Central memory CD8-positive, alpha-beta T cell (primary cell): ENCODE measurements around the gene WFDC2.
"Not testable (repeated sequence)": the region's sequence is repeated elsewhere in the genome, so short reads cannot be mapped to it uniquely, and the experiment has no call there.

Experiments
- ATAC-seq: fragments of 150-1000 bp; cut with Tn5 transposase; replicated peaks from 2 replicates; pipeline ENCODE4 v1.10.0; 2022; ENCODE audit warnings: mild to moderate bottlenecking, moderate FRiP score, moderate number of reproducible peaks; ENCODE audit not compliant: poor library complexity, severe bottlenecking; ENCODE audit errors: extremely low read depth
- DNase-seq, 2 donors: peaks; one replicate each; pipeline ENCODE4 v3.0.0; 2021; ENCODE audit warnings: low spot score in 2 of 2
- H3K27ac Mint-ChIP-seq: one replicate; pipeline ENCODE4 v1.8.0; 2022; ENCODE audit warnings: low read depth, mild to moderate bottlenecking, moderate library complexity, mixed read lengths
- H3K27me3 Mint-ChIP-seq: one replicate; pipeline ENCODE4 v1.8.0; 2022; ENCODE audit warnings: mixed read lengths
- H3K36me3 Mint-ChIP-seq: one replicate; pipeline ENCODE4 v1.8.0; 2022; ENCODE audit warnings: mild to moderate bottlenecking, moderate library complexity, mixed read lengths; ENCODE audit not compliant: insufficient read depth
- H3K4me1 Mint-ChIP-seq: one replicate; pipeline ENCODE4 v1.8.0; 2022; ENCODE audit warnings: mixed read lengths
- H3K4me3 Mint-ChIP-seq: one replicate; pipeline ENCODE4 v1.8.0; 2022; ENCODE audit warnings: mild to moderate bottlenecking, moderate library complexity, mixed read lengths
- H3K9me3 Mint-ChIP-seq: one replicate; pipeline ENCODE4 v1.8.0; 2022; ENCODE audit warnings: mixed read lengths

The WFDC2 gene

DNA sequence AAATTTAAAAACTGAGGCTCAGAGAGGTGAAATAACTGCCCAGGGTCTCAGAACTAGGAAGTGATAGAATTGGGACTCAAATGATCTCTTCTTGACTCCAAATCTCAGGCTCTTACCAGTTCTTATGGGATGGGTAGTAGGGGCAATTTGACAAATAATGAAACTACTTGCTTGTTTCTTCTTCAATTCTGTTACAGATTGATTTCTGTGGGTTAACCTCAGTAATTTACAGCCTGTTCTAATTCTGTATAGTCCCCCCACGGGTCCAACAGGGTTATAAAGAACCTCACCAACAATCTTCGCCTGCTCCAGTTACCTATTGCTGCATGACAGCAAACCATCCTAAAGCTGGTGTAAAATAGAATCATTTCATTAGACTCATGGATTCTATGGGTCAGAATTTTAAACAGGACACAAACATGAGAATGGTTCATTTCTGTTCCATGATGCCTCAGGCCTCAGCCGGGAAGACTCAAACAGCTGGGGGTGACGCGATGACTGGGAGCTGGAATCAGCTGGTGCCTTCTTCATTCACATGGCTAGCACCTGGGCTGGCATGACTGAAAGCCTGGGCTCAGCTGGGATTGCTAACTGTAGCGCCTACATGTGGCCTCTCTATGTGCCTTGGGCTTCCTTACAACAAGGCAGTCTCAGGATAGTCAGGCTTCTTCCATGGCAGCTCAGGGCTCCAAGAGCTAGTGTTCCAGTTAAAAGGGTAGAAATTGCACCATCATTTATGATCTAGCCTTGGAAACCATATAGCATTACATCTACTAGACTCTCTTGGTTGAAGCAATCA, 6.6 kb upstream of the WFDC2 start:
- peaks cover 3% of the 10 kb centered on the region for H3K27me3 Mint-ChIP-seq
- ATAC-seq (no peak), DNase-seq (no peak)
- no peak overlapping the region for H3K27ac Mint-ChIP-seq
- no peaks in the 10 kb centered on the region for H3K36me3 Mint-ChIP-seq
- no peaks in the 10 kb centered on the region for H3K4me1 Mint-ChIP-seq
- H3K9me3 Mint-ChIP-seq = no peaks in the 10 kb centered on the region
- H3K4me3 Mint-ChIP-seq = no peak overlapping the region

DNA sequence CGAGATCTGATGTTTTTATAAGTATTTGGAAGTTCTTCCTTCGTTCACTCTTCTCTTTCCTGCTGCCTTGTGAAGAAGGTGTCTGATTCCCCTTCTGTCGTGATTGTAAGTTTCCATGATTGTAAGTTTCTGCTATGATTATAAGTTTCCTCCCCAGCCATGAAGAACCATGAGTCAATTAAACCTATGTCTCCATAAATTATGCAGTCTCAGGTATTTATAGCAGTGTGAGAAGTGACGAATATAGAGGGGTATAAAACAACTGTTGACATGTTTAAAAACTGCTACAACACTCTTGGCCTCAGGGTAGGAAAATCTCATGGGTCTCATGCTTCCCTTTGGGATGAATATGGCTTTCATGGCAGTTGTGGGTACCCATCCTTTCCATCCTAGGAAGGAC, 5.8 kb upstream of the WFDC2 start:
- no peak overlapping the region for H3K4me3 Mint-ChIP-seq
- no peak for DNase-seq

DNA sequence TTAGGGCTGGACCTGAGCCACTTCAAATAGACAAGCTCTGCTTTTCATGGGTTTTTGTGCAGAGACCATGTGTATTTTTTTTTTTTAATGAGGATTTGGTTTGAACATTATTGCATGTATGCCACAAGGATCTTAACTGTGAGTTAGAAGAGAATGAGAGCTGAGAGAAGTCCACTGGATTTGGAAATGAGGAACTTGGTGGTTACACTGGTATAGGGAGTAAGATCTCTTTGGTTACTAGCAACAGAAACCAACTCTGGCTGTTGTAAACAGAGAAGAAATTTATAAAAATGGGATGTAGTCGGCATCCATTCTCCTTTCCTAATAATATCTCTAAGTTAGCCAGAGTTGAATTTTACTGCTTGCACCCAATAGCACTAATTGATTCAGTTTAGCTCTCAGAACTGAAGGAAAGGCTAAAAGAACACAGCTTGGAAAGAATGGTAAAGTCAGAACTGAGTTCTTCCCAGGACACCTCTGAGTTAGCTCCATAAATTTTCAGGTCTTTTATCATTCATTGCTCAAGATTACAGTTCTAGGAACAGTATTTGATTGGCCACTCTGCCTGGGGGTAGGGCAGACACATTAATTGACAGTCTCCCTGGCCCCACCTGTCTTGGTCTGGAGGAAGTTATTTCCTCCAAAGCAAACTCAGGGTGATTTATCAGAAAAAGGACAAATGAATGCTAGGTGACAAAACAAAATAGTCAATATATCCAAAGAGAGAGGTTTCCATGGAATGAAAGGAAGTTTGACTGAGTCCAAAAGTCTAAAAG, 3.9 kb upstream of the WFDC2 start:
- Mint-ChIP-seq H3K36me3 (no peaks in the 10 kb centered on the region), H3K9me3 (no peaks in the 10 kb centered on the region), H3K27me3 (peaks cover 27% of the 10 kb centered on the region), H3K4me1 (no peaks in the 10 kb centered on the region), H3K27ac (no peak overlapping the region), H3K4me3 (no peak overlapping the region)
- DNase-seq (no peak), ATAC-seq (no peak)

More for the DNA sequence above, 5.8 kb upstream of the WFDC2 start:
- Mint-ChIP-seq H3K9me3 (no peaks in the 10 kb centered on the region), H3K27me3 (peaks cover 11% of the 10 kb centered on the region), H3K36me3 (no peaks in the 10 kb centered on the region), H3K27ac (no peak overlapping the region), H3K4me1 (no peaks in the 10 kb centered on the region)
- no peak for ATAC-seq

DNA sequence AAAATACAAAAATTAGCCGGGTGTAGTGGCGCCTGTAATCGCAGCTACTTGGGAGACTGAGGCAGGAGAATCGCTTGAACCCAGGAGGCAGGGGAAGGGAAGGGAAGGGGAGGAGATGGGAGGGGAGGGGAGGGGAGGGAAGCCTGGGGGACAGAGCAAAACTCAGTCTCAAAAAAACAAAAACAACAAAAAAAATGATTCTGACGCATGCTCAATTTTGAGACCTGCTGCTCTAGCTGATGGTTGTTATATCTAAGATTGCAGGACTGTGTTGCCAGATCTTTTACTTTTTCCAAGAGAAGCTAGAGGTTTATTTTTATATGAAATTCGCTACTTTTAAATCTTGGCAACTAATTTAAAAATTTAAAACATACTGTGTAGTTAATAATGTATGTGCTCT, 2.4 kb upstream of the WFDC2 start:
- no peak for DNase-seq

DNA sequence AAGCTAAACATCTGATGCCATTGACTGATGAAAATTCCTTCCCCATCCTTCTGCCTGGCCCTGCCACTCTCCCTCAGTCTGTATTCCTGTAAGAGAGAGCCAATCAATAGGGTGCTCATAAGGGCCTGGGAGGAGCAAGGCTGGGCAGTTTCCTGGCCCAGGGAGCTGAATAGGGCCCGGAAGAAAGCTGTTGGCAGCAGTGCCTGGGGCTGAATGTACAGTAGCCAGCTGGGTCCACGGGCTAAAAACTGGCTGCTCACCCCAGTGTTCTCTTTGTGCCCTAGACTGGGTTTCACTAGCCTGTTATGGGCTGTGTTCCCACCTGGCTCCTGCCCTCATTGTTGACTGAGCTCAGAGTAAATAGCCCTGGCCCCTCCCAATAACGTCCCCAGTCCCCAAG, 1.7 kb upstream of the WFDC2 start:
- Mint-ChIP-seq H3K9me3 (no peaks in the 10 kb centered on the region), H3K36me3 (no peaks in the 10 kb centered on the region), H3K4me3 (no peak overlapping the region), H3K4me1 (no peaks in the 10 kb centered on the region), H3K27ac (no peak overlapping the region), H3K27me3 (peaks cover 27% of the 10 kb centered on the region)
- no peak for ATAC-seq
- DNase-seq = no peak

More for the DNA sequence above, 2.4 kb upstream of the WFDC2 start:
- Mint-ChIP-seq H3K27me3 (peaks cover 27% of the 10 kb centered on the region), H3K9me3 (no peaks in the 10 kb centered on the region), H3K36me3 (no peaks in the 10 kb centered on the region), H3K27ac (no peak overlapping the region), H3K4me1 (no peaks in the 10 kb centered on the region), H3K4me3 (no peak overlapping the region)
- no peak for ATAC-seq

DNA sequence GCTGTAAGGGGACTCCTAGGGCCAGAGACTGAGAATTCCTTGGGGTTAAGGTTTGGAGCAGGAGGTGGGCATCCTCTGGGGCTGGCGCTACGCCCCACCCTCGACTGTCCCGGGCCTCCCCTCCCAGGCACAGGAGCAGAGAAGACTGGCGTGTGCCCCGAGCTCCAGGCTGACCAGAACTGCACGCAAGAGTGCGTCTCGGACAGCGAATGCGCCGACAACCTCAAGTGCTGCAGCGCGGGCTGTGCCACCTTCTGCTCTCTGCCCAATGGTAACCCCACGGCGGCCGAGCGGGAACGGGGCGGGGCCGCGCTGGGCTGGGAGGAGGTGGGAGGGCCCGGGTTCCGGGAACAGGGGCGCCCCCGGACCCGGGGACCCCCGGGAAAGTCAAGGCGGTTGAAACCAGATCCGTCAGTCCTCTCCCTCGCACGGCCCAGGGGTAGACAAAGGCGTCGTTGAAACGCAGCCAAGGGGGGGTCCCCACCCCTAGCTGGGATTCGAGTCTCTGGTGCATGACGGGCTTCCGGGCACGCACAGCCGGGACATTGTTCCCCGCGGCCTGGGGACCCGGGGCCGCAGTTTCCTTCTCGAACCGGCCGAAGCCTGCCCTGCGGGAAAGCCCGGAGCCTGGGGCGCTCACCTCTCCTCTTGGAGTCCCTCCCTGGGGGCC, 844 bp downstream of the WFDC2 start:
- Mint-ChIP-seq H3K36me3 (no peaks in the 10 kb centered on the region), H3K27ac (no peak overlapping the region), H3K27me3 (peaks cover 27% of the 10 kb centered on the region), H3K4me3 (peak overlapping the region; percentile 53), H3K4me1 (no peaks in the 10 kb centered on the region), H3K9me3 (no peaks in the 10 kb centered on the region)
- no peak for ATAC-seq
- no peak for DNase-seq

DNA sequence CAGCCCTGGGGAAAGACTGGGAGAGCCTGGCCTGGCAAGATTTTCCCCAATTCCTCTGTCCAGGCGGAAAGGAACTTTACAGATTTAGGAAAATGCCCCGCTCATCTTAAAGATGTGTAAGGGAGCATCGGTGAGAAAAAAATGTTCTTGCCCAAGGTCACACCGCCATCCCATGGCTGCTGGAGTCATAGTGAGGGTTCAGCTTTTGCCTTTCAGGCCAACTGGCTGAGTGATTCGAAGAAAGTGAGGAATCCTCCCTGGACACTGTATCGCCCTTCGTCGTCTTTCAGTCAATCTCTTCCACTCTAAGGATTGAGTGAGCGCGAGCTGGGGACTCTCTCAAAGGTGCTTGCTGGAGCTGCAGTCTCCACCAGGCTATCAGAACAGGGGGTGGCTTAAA, 1.4 kb downstream of the WFDC2 start:
- ATAC-seq = no peak
- Mint-ChIP-seq H3K27ac (no peak overlapping the region), H3K27me3 (peaks cover 27% of the 10 kb centered on the region), H3K36me3 (no peaks in the 10 kb centered on the region), H3K4me3 (peak overlapping the region; percentile 53), H3K4me1 (no peaks in the 10 kb centered on the region), H3K9me3 (no peaks in the 10 kb centered on the region)
- no peak for DNase-seq

DNA sequence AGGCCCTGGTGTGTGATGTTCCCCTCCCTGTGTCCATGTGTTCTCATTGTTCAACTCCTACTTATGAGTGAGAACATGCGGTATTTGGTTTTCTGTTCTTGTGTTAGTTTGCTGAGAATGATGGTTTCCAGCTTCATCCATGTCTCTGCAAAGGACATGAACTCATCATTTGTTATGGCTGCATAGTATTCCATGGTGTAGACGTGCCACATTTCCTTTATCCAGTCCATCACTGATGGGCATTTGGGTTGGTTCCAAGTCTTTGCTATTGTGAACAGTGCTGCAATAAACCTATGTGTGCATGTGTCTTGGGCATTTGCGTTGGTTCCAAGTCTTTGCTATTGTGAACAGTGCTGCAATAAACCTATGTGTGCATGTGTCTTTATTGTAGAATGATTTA, 2.7 kb downstream of the WFDC2 start:
- not testable (repeated sequence) for H3K4me3 Mint-ChIP-seq

DNA sequence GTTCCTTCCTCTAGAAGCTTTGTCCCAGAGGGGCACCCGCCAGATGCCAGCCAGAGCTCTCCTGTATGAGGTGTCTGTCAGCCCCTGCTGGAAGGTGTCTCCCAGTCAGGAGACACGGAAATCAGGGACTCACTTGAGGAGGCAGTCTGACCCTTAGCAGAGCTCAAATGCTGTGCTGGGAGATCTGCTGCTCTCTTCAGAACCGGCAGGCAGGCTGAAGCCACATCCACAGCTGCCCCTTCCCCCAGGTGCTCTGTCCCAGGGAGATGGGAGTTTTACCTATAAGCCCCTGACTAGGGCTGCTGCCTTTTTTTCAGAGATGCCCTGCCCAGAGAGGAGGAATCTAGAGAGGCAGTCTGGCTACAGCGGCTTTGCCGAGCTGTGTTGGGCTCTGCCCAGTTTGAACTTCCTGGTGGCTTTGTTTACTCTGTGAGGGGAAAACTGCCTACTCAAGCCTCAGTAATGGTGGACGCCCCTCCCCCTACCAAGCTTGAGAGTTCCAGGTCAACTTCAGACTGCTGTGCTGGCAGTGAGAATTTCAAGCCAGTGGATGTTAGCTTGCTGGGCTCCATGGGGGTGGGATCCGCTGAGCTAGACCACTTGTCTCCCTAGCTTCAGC, 8.1 kb downstream of the WFDC2 start:
- not testable (repeated sequence) for DNase-seq, H3K9me3 Mint-ChIP-seq, H3K4me3 Mint-ChIP-seq, H3K36me3 Mint-ChIP-seq, H3K4me1 Mint-ChIP-seq, ATAC-seq, H3K27ac Mint-ChIP-seq
- peaks cover 44% of the 10 kb centered on the region for H3K27me3 Mint-ChIP-seq

More for the DNA sequence above, 2.7 kb downstream of the WFDC2 start:
- H3K27me3 Mint-ChIP-seq = peaks cover 27% of the 10 kb centered on the region
- H3K4me1 Mint-ChIP-seq, H3K27ac Mint-ChIP-seq, ATAC-seq, DNase-seq, H3K36me3 Mint-ChIP-seq, H3K9me3 Mint-ChIP-seq: not testable (repeated sequence)

DNA sequence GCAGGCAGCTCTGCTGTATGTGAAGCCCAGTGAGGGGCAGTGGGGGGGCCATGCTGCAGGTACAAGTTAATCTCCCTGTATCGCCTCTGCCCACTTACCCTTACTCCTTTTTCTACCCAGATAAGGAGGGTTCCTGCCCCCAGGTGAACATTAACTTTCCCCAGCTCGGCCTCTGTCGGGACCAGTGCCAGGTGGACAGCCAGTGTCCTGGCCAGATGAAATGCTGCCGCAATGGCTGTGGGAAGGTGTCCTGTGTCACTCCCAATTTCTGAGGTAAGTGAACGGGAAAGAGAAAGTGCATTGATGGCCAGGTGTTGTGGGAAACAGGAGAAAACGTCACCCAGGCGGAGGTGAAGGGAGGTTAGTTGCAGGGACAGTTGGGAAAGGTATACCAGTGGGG, 10.3 kb downstream of the WFDC2 start:
- Mint-ChIP-seq H3K9me3 (no peaks in the 10 kb centered on the region), H3K36me3 (peaks cover 3% of the 10 kb centered on the region), H3K27me3 (peaks cover 61% of the 10 kb centered on the region), H3K4me3 (no peak overlapping the region), H3K27ac (no peak overlapping the region), H3K4me1 (no peaks in the 10 kb centered on the region)
- ATAC-seq = no peak
- DNase-seq = no peak

DNA sequence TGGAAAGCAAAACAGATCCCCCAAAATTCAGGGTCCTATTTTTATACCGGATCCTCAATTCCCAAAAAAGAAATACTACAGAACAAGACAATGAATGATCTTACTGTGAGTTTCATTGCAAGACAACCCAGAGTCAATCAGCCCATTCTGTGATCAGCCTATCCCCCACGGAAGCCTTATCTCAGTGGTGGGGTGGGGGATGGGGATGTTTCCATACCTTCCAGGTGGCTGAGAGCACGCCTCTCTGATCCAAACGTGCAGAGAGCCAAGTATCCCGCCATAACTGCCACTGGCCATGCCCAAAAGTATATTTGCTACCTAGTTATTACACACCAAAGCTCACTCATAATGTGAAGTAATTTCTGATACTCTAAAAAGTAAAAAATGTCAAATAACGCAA, 15.1 kb downstream of the WFDC2 start:
- Mint-ChIP-seq H3K4me1 (no peaks in the 10 kb centered on the region), H3K9me3 (no peaks in the 10 kb centered on the region), H3K36me3 (peaks cover 3% of the 10 kb centered on the region), H3K27me3 (peaks cover 73% of the 10 kb centered on the region), H3K27ac (no peak overlapping the region), H3K4me3 (no peak overlapping the region)
- DNase-seq (no peak), ATAC-seq (no peak)

DNA sequence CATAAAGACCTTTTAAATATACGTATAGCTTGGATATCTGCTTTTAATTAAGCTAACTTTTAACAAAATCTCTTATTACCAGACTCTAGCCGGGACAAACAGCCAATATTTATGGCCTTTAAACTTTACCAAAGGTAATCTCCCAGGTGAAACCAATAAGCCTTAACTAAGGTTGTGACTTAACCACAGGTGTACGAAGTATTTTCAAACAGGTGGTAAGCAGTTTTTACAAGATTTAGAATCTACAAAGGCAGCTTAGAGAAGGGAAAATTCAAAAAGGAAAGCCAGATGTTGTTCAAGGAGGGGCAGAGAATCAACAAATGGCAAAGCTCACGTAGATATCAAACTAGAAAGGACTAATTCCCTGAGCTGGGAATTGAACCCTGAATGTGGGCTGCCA, 15.8 kb downstream of the WFDC2 start:
- DNase-seq = no peak
- no peaks in the 10 kb centered on the region for H3K9me3 Mint-ChIP-seq
- H3K4me3 Mint-ChIP-seq = no peak overlapping the region
- no peaks in the 10 kb centered on the region for H3K4me1 Mint-ChIP-seq
- H3K36me3 Mint-ChIP-seq = peaks cover 3% of the 10 kb centered on the region
- no peak overlapping the region for H3K27ac Mint-ChIP-seq
- peaks cover 73% of the 10 kb centered on the region for H3K27me3 Mint-ChIP-seq
- ATAC-seq = no peak
